ENCODE data around the gene MEOX2. TPM values are rescaled to one million over a fixed set of nuclear protein-coding genes. Genes with fewer than 3 reads are reported as not detected.

The MEOX2 gene
- total RNA-seq, 1 experiment from 2014 or later = not detected

DNA sequence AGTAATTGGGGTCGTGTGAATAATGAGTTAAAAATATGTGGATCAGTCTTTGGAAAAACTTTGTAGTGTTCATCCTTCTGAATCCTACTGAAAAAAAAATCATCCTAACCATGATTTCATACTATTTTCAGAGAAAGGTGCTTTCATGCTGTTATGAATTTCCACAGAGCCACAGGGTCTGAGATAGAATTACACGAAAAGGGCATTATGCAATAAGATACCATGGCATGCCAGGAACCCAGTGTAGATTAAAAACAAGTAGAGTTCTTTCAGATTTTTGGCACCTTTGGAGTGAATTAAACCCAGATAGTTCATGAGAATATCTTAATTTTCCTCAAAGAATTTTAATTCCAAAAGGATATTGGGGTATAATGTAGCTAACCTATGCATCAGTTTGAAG is 77.2 kb downstream of the MEOX2 start:
- BruUV-seq (replicated peaks) = no TSS peak
- H3K4me3 ChIP-seq (replicated peaks in 1 of 2; ENCODE audit: low read depth in 1 of 2, low read length in 2 of 2) = no peak overlapping the region

DNA sequence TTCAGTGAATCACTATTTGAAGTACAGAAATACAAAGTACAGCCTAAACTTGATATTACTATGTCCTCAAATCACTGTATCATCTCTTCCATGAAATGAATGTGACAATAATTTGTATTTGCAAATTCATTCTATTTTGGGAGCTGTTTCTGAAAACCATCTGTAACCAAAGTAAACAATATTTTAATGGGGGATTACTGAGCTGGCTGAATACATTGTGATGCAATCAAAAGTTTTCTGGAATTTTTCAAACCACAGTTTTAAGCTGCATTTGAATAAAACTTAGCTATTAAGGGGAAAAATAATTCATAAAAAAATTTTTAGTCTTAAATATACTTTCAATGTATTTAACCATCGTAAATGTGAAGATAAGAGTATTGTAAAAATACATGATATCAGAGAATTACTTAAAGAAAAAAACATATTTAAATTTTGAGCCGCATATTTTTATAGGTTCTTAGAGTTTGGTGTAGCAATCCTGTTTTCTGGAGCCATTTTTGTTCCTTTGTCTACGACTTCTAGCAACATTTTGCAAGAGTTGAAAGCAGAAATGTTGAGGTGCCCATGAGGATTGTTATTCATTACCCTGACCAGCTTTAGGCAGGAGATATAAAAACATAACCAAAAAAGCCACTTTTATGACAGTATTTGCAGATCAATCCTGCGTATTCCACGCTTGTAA is 78.8 kb downstream of the MEOX2 start:
- H3K79me2 ChIP-seq (ENCODE audit: insufficient read depth, low read length) = no peaks in the 10 kb centered on the region
- no peaks in the 10 kb centered on the region for H3K36me3 ChIP-seq (ENCODE audit: control insufficient read depth in 1 of 2, insufficient read depth in 2 of 2, low read length in 2 of 2)
- RAD21 ChIA-PET (ENCODE audit: low non-redundant PET in 1 of 2, low total read pairs in 2 of 2, uncharacterized antibody in 2 of 2, unreplicated experiment in 2 of 2) = no interaction called here
- H4K20me1 ChIP-seq (ENCODE audit: insufficient read depth) = no peaks in the 10 kb centered on the region
- ATAC-seq (no peak), DNase-seq (ENCODE audit: low read depth, low spot score) (no peak)
- no peak overlapping the region for H2AFZ ChIP-seq (ENCODE audit: low read depth, low read length, poor library complexity, severe bottlenecking)
- no peaks in the 10 kb centered on the region for H3K9me3 ChIP-seq (ENCODE audit: control insufficient read depth in 1 of 2, insufficient read depth in 1 of 2, low read depth in 1 of 2, low read length in 2 of 2)
- no peaks in the 10 kb centered on the region for H3K27me3 ChIP-seq (ENCODE audit: insufficient read depth, low read length)
- CTCF ChIA-PET = no interaction called here
- POLR2A ChIA-PET = no interaction called here
- TF ChIP-seq CEBPB (IDR thresholded peaks at IDR 0.05; ENCODE audit: low read depth) (no peak), TCF7L2 (IDR thresholded peaks at IDR 0.05; ENCODE audit: borderline replicate concordance, extremely low read depth, insufficient read depth, insufficient read length) (no peak), EZH2 (IDR thresholded peaks at IDR 0.05) (no peak), ZNF274 (IDR thresholded peaks at IDR 0.05; ENCODE audit: low read depth, low read length) (no peak), FOSL1 (IDR thresholded peaks at IDR 0.05; ENCODE audit: low read depth) (no peak), RAD21 (IDR thresholded peaks at IDR 0.05; ENCODE audit: low read depth) (no peak), ZFX (IDR thresholded peaks at IDR 0.05) (no peak), SP1 (IDR thresholded peaks at IDR 0.05; ENCODE audit: low read depth) (no peak), YY1 (IDR thresholded peaks at IDR 0.05; ENCODE audit: extremely low read depth, insufficient replicate concordance, low read depth, low read length) (no peak), EZH2phosphoT487 (IDR thresholded peaks at IDR 0.05; ENCODE audit: borderline replicate concordance) (no peak), POLR2A (IDR thresholded peaks at IDR 0.05; ENCODE audit: borderline replicate concordance, extremely low read depth, insufficient read depth, insufficient read length) (no peak)
- TF ChIP-seq, protein P1, sequence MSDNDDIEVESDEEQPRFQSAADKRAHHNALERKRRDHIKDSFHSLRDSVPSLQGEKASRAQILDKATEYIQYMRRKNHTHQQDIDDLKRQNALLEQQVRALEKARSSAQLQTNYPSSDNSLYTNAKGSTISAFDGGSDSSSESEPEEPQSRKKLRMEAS (IDR thresholded peaks at IDR 0.05) = no peak
- H3K27ac ChIP-seq (ENCODE audit: low read depth, low read length) = no peak overlapping the region
- no peaks in the 10 kb centered on the region for H3K4me1 ChIP-seq (ENCODE audit: control insufficient read depth in 1 of 2, insufficient read depth in 2 of 2, low read length in 2 of 2)
- no TSS peak for BruUV-seq (replicated peaks)
- no peaks in the 10 kb centered on the region for H3K9me2 ChIP-seq (ENCODE audit: insufficient read depth)
- H3K4me3 ChIP-seq (replicated peaks in 1 of 2; ENCODE audit: low read depth in 1 of 2, low read length in 2 of 2) = no peak overlapping the region
- intact Hi-C loops (cut with micrococcal nuclease) = no loop called here
- no peak overlapping the region for H3K4me2 ChIP-seq (ENCODE audit: low read length)
- H3K9ac ChIP-seq (ENCODE audit: low read length) = no peak overlapping the region

More for the DNA sequence above, 77.2 kb downstream of the MEOX2 start:
- Histone ChIP-seq H3K9me2 (ENCODE audit: insufficient read depth) (no peaks in the 10 kb centered on the region), H3K36me3 (ENCODE audit: control insufficient read depth in 1 of 2, insufficient read depth in 2 of 2, low read length in 2 of 2) (no peaks in the 10 kb centered on the region), H3K27ac (ENCODE audit: low read depth, low read length) (no peak overlapping the region), H4K20me1 (ENCODE audit: insufficient read depth) (no peaks in the 10 kb centered on the region), H3K27me3 (ENCODE audit: insufficient read depth, low read length) (no peaks in the 10 kb centered on the region), H3K79me2 (ENCODE audit: insufficient read depth, low read length) (no peaks in the 10 kb centered on the region), H2AFZ (ENCODE audit: low read depth, low read length, poor library complexity, severe bottlenecking) (no peak overlapping the region), H3K9me3 (ENCODE audit: control insufficient read depth in 1 of 2, insufficient read depth in 1 of 2, low read depth in 1 of 2, low read length in 2 of 2) (no peaks in the 10 kb centered on the region), H3K9ac (ENCODE audit: low read length) (no peak overlapping the region), H3K4me2 (ENCODE audit: low read length) (no peak overlapping the region), H3K4me1 (ENCODE audit: control insufficient read depth in 1 of 2, insufficient read depth in 2 of 2, low read length in 2 of 2) (no peaks in the 10 kb centered on the region)
- no peak for DNase-seq (ENCODE audit: low read depth, low spot score)
- intact Hi-C loops (cut with micrococcal nuclease) = no loop called here
- ChIA-PET CTCF (no interaction called here), RAD21 (ENCODE audit: low non-redundant PET in 1 of 2, low total read pairs in 2 of 2, uncharacterized antibody in 2 of 2, unreplicated experiment in 2 of 2) (no interaction called here), POLR2A (no interaction called here)
- no peak for ATAC-seq
- TF ChIP-seq JUND (IDR thresholded peaks at IDR 0.05) (no peak), POLR2A (IDR thresholded peaks at IDR 0.05; ENCODE audit: borderline replicate concordance, extremely low read depth, insufficient read depth, insufficient read length) (no peak), TCF7L2 (IDR thresholded peaks at IDR 0.05; ENCODE audit: borderline replicate concordance, extremely low read depth, insufficient read depth, insufficient read length) (no peak)
